ENCODE results near the gene DCX.

- TF ChIP-seq CTCF (optimal IDR thresholded peaks at IDR 0.05 in 1 of 3, IDR thresholded peaks at IDR 0.05 in 1 of 3, conservative IDR thresholded peaks at IDR 0.05 in 1 of 3; ENCODE audit: extremely low read depth in 1 of 3, insufficient read depth in 2 of 3, low read length in 3 of 3) (no peak), EZH2 (IDR thresholded peaks at IDR 0.05; ENCODE audit: low read length) (no peak)
These were observed 71.9 kb downstream of the DCX start for GRCh38 chrX:111340054-111340453.
